Endothelial cell of umbilical vein (primary cell): ENCODE results near the gene ARHGAP29. TPM values are rescaled to one million over a fixed set of nuclear protein-coding genes. Genes with fewer than 3 reads are reported as not detected.

Experiments
- BruUV-seq: library from RNA; stranded (reverse); fragments of 400-500 nt; replicated peaks from 2 replicates; lab custom pipeline; 2021; lab: Mats Ljungman, UMichigan
- CTCF ChIA-PET: fragments of 300-600, 350-600 bp; sonication (Branson Sonifier 250); formaldehyde crosslinking; loops from one replicate; lab custom pipeline; 2021; ENCODE audit warnings: antibody characterized with exemption, inconsistent platforms; lab: Charles Lee
- POLR2A ChIA-PET: fragments of 300-600, 350-600 bp; sonication (Branson Sonifier 250); formaldehyde crosslinking; loops from one replicate; lab custom pipeline; 2021; ENCODE audit warnings: antibody characterized with exemption, inconsistent platforms; lab: Charles Lee
- DNase-seq: peaks from one replicate; pipeline ENCODE4 v3.0.0-alpha.2; 2011; ENCODE audit warnings: low read depth, low spot score
- FAIRE-seq: peaks from 2 replicates; lab custom pipeline; 2011; peaks lifted over from hg19 to GRCh38; lab: Jason Lieb, UNC
- H2AFZ ChIP-seq: 2 replicates; pipeline ENCODE4 v1.6.0; 2012; ENCODE audit warnings: low read depth, low read length, control low read depth, inconsistent platforms
- H3K27ac ChIP-seq: 2 replicates; pipeline ENCODE4 v1.5.1; 2011; ENCODE audit warnings: low read depth, mild to moderate bottlenecking, control low read depth, low read length, moderate library complexity; ENCODE audit not compliant: insufficient read depth
- H3K27me3 ChIP-seq, 2 experiments: 2 replicates each; pipeline versions ENCODE4 v1.6.0 to v1.6.1; 2011; ENCODE audit warnings: low read length in 2 of 2, mixed read lengths in 1 of 2; ENCODE audit not compliant: control insufficient read depth in 2 of 2, insufficient read depth in 2 of 2
- H3K36me3 ChIP-seq, 2 experiments: 2 replicates in 1 of 2; 3 replicates in 1 of 2; pipeline ENCODE4 v1.5.1; 2011; ENCODE audit warnings: low read length in 2 of 2, mild to moderate bottlenecking in 1 of 2, moderate library complexity in 1 of 2; ENCODE audit not compliant: control insufficient read depth in 2 of 2, insufficient read depth in 2 of 2; ENCODE audit errors: extremely low read depth in 1 of 2
- H3K4me1 ChIP-seq: 3 replicates; pipeline ENCODE4 v1.5.1; 2011; ENCODE audit warnings: mild to moderate bottlenecking, low read length; ENCODE audit not compliant: control insufficient read depth, insufficient read depth; ENCODE audit errors: extremely low read depth
- H3K4me2 ChIP-seq: 2 replicates; pipeline ENCODE4 v1.6.1; 2011; ENCODE audit warnings: low read length, control low read depth, mixed read lengths; ENCODE audit not compliant: insufficient read depth
- H3K4me3 ChIP-seq, 3 experiments: fragments of 200-600 bp in 1 of 3; sonication (generic), shearing (Covaris generic) in 1 of 3; replicated peaks in 1 of 3; 2 replicates each; pipeline ENCODE4 v1.5.1; 2011 to 2016; ENCODE audit warnings: control low read depth in 3 of 3, low read length in 3 of 3, mild to moderate bottlenecking in 2 of 3, inconsistent platforms in 1 of 3, low read depth in 1 of 3, moderate library complexity in 1 of 3; ENCODE audit not compliant: insufficient read depth in 1 of 3
- H3K79me2 ChIP-seq: 2 replicates; pipeline ENCODE4 v1.6.0; 2012; ENCODE audit warnings: low read length, inconsistent platforms; ENCODE audit not compliant: control insufficient read depth, insufficient read depth
- H3K9ac ChIP-seq: replicated peaks from 2 replicates; pipeline ENCODE3; 2011; ENCODE audit warnings: low read length, control low read depth; ENCODE audit not compliant: insufficient read depth; ENCODE audit errors: extremely low read depth
- H3K9me1 ChIP-seq: replicated peaks from 3 replicates; pipeline ENCODE4 v1.6.0; 2011; ENCODE audit warnings: mild to moderate bottlenecking, low read length; ENCODE audit not compliant: control insufficient read depth, insufficient read depth; ENCODE audit errors: extremely low read depth
- H3K9me3 ChIP-seq: replicated peaks from 2 replicates; pipeline ENCODE4 v1.5.1; 2012; ENCODE audit warnings: low read length, inconsistent platforms; ENCODE audit not compliant: control insufficient read depth, insufficient read depth
- H4K20me1 ChIP-seq: replicated peaks from 2 replicates; pipeline ENCODE3; 2011; ENCODE audit warnings: mild to moderate bottlenecking, low read length; ENCODE audit not compliant: control insufficient read depth, insufficient read depth; ENCODE audit errors: extremely low read depth
- EZH2 ChIP-seq: IDR thresholded peaks from 2 replicates; pipeline ENCODE4 v1.6.1; 2012; ENCODE audit warnings: borderline replicate concordance, low read depth, mild to moderate bottlenecking, moderate library complexity, low read length, inconsistent platforms; ENCODE audit not compliant: severe bottlenecking
- FOS ChIP-seq: IDR thresholded peaks from 2 replicates; pipeline ENCODE4 v1.6.1; 2011; ENCODE audit warnings: mild to moderate bottlenecking, low read length, moderate library complexity, borderline replicate concordance; ENCODE audit not compliant: insufficient read depth
- GATA2 ChIP-seq: IDR thresholded peaks from 2 replicates; pipeline ENCODE4 v1.7.0; 2011; ENCODE audit warnings: low read depth, mild to moderate bottlenecking, moderate library complexity, mixed read lengths, low read length; ENCODE audit not compliant: insufficient read length, insufficient read depth
- JUN ChIP-seq: IDR thresholded peaks from 2 replicates; pipeline ENCODE4 v1.6.1; 2011; ENCODE audit warnings: borderline replicate concordance, low read depth; ENCODE audit not compliant: insufficient read length, insufficient read depth
- MYC ChIP-seq: IDR thresholded peaks from one replicate; pipeline ENCODE4 v1.6.1; 2011; ENCODE audit warnings: mild to moderate bottlenecking, low read depth, low read length
- POLR2A ChIP-seq: IDR thresholded peaks from 2 replicates; pipeline ENCODE4 v1.6.1; 2012; ENCODE audit warnings: low read depth, mild to moderate bottlenecking, control low read depth, low read length
- POLR2AphosphoS5 ChIP-seq: IDR thresholded peaks from 2 replicates; pipeline ENCODE4 v1.6.1; 2012; ENCODE audit warnings: low read depth, mild to moderate bottlenecking, control low read depth, low read length, moderate library complexity; ENCODE audit not compliant: insufficient read depth
- dilution Hi-C: fragments of 300-500 bp; cut with MboI; formaldehyde crosslinking; loops from one replicate; pipeline ENCODE4 v1.15.0; 2019; ENCODE audit warnings: low sequenced_read_pairs; ENCODE audit not compliant: extremely low pct_ligation_motif_present
- intact Hi-C: fragments of 100-400 bp; cut with micrococcal nuclease; formaldehyde crosslinking; loops from one replicate; pipeline ENCODE4 v1.10.0; 2022
- polyA plus RNA-seq, 4 experiments: library from polyadenylated mRNA; depleted of rRNA in 3 of 4; stranded (reverse) in 3 of 4; unstranded in 1 of 4; fragments of >200 nt; gene quantifications; 2 replicates each; pipeline versions ENCODE4 v1.2.1 to v1.2.3, GENCODE V29; 2011 to 2012; ENCODE audit warnings: missing spikeins in 1 of 4
- total RNA-seq: library from RNA; stranded (reverse); gene quantifications from 2 replicates; pipeline ENCODE4 v1.2.3, GENCODE V29; 2021
- TF ChIP-seq, protein P1 (sequence below): IDR thresholded peaks from 2 replicates; pipeline ENCODE4 v1.6.1; 2011; ENCODE audit not compliant: insufficient read depth, insufficient read length
- TF ChIP-seq, protein P2 (sequence below), 2 donors: IDR thresholded peaks; 1 replicate in 1 of 2; 2 replicates in 1 of 2; pipeline ENCODE4 v1.5.1; 2011; ENCODE audit warnings: low read length in 2 of 2, mild to moderate bottlenecking in 2 of 2, moderate library complexity in 2 of 2, control low read depth in 1 of 2, inconsistent platforms in 1 of 2, low read depth in 1 of 2; ENCODE audit not compliant: insufficient read depth in 1 of 2; ENCODE audit errors: extremely low read depth in 1 of 2

Gene ARHGAP29
- total and polyA plus RNA-seq, 2 donors (not counting 3 experiments of a cell fraction or from before 2014, with no cell fraction given): 56.3 to 199 TPM

DNA sequence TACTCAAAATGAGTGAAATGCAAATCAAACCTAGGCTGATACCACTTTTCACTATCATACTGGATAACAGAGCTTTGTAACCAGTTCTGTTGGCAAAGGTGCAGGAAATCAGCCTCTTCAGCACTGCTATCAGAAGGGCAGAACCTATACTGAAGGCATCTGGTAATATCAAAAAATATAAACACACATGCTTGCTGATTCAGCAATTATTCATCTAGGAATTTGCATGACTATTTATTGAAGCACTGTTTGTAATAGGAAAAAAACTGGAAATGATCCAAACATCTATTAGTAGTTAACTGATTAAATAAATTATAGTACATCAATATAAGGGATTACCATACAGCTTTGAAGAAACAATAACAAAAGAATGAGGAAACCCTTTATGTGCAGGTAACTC lies 21.4 kb downstream of the ARHGAP29 start:
- peaks cover 2 to 18% of the 10 kb centered on the region in 2 experiments for H3K36me3 ChIP-seq
- H3K27ac ChIP-seq: peak overlapping the region; percentile 48
- no peak overlapping the region for H3K9ac ChIP-seq
- no peaks in the 10 kb centered on the region for H3K27me3 ChIP-seq
- H3K9me1 ChIP-seq: no peaks in the 10 kb centered on the region
- DNase-seq (peak; percentile 45), FAIRE-seq (no peak)
- dilution Hi-C loops: no loop called here
- no peak for TF ChIP-seq POLR2A
- no peak for TF ChIP-seq FOS
- TF ChIP-seq GATA2: no peak
- TF ChIP-seq MYC: no peak
- TF ChIP-seq EZH2: no peak
- TF ChIP-seq JUN: no peak
- TF ChIP-seq, protein P1, sequence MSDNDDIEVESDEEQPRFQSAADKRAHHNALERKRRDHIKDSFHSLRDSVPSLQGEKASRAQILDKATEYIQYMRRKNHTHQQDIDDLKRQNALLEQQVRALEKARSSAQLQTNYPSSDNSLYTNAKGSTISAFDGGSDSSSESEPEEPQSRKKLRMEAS: no peak
- TF ChIP-seq, protein P2, sequence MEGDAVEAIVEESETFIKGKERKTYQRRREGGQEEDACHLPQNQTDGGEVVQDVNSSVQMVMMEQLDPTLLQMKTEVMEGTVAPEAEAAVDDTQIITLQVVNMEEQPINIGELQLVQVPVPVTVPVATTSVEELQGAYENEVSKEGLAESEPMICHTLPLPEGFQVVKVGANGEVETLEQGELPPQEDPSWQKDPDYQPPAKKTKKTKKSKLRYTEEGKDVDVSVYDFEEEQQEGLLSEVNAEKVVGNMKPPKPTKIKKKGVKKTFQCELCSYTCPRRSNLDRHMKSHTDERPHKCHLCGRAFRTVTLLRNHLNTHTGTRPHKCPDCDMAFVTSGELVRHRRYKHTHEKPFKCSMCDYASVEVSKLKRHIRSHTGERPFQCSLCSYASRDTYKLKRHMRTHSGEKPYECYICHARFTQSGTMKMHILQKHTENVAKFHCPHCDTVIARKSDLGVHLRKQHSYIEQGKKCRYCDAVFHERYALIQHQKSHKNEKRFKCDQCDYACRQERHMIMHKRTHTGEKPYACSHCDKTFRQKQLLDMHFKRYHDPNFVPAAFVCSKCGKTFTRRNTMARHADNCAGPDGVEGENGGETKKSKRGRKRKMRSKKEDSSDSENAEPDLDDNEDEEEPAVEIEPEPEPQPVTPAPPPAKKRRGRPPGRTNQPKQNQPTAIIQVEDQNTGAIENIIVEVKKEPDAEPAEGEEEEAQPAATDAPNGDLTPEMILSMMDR (IDR thresholded peaks at IDR 0.05; ENCODE audit: extremely low read depth in 1 of 2, insufficient read depth in 1 of 2, low read depth in 1 of 2, low read length in 2 of 2): no peak
- no peak for TF ChIP-seq POLR2AphosphoS5
- intact Hi-C loops: no loop called here
- no peaks in the 10 kb centered on the region for H3K9me3 ChIP-seq
- peaks cover 50% of the 10 kb centered on the region for H3K4me1 ChIP-seq
- H4K20me1 ChIP-seq: no peaks in the 10 kb centered on the region
- no peak overlapping the region for H2AFZ ChIP-seq
- BruUV-seq: no TSS peak
- POLR2A ChIA-PET: no interaction called here
- H3K4me3 ChIP-seq: no peak overlapping the region
- peaks cover 98% of the 10 kb centered on the region for H3K79me2 ChIP-seq
- CTCF ChIA-PET: interaction anchor here (3.0 kb wide), 1 partner anchor 11 kb away, joined by 16 read pairs; no protein-coding TSS in a partner anchor
- peak overlapping the region; percentile 10 for H3K4me2 ChIP-seq
